Spleen (tissue), 11 donors: Measurements from ENCODE around the gene FAM117A. TPM values are rescaled to one million over a fixed set of nuclear protein-coding genes. Genes with fewer than 3 reads are reported as not detected.
A peak's percentile ranks its signal among the peaks of the same experiment; 100 is the strongest.

Experiments used
- DNase-seq: peaks from one replicate; pipeline ENCODE4 v3.0.0-alpha.2; 2020
- H3K27ac ChIP-seq, 8 donors: fragments of 200-600 bp; sonication (generic) in 7 of 8; 1 replicate in 4 of 8; 2 replicates in 4 of 8; pipeline versions ENCODE4 v1.5.0 to v1.8.0; 2016 to 2021; ENCODE audit warnings: inconsistent platforms in 4 of 8, mild to moderate bottlenecking in 4 of 8, moderate library complexity in 1 of 8
- H3K27me3 ChIP-seq, 7 donors: fragments of 200-600 bp; sonication (generic) in 6 of 7; replicated peaks in 1 of 7; 1 replicate in 4 of 7; 2 replicates in 3 of 7; pipeline versions ENCODE4 v1.5.0 to v1.8.0; 2016 to 2021; ENCODE audit warnings: inconsistent platforms in 3 of 7, mild to moderate bottlenecking in 1 of 7
- H3K36me3 ChIP-seq, 6 donors: fragments of 200-600 bp; sonication (generic) in 5 of 6; 1 replicate in 4 of 6; 2 replicates in 2 of 6; pipeline versions ENCODE4 v1.5.0 to v1.8.0; 2016 to 2021; ENCODE audit warnings: inconsistent platforms in 2 of 6
- H3K4me1 ChIP-seq, 6 donors: fragments of 200-600 bp; sonication (generic) in 5 of 6; 1 replicate in 3 of 6; 2 replicates in 3 of 6; pipeline versions ENCODE4 v1.5.0 to v1.8.0; 2016 to 2021; ENCODE audit warnings: inconsistent platforms in 3 of 6
- H3K4me3 ChIP-seq, 8 donors: fragments of 200-600 bp; sonication (generic) in 7 of 8; 1 replicate in 4 of 8; 2 replicates in 4 of 8; pipeline versions ENCODE4 v1.5.0 to v1.8.0; 2016 to 2021; ENCODE audit warnings: inconsistent platforms in 4 of 8, mild to moderate bottlenecking in 4 of 8, moderate library complexity in 2 of 8
- H3K9me3 ChIP-seq, 8 donors: fragments of 200-600 bp; sonication (generic) in 7 of 8; 1 replicate in 4 of 8; 2 replicates in 4 of 8; pipeline versions ENCODE4 v1.5.0 to v1.8.0; 2016 to 2021; ENCODE audit warnings: inconsistent platforms in 4 of 8
- POLR2A ChIP-seq, 3 donors: fragments of 450-650 bp; IDR thresholded peaks; one replicate each; pipeline ENCODE4 v1.5.1; 2017; ENCODE audit warnings: antibody characterized with exemption in 3 of 3, mild to moderate bottlenecking in 1 of 3
- POLR2AphosphoS5 ChIP-seq, 3 donors: sonication (generic); formaldehyde crosslinking; IDR thresholded peaks; one replicate each; pipeline ENCODE4 v1.5.1; 2017; ENCODE audit warnings: antibody characterized with exemption in 3 of 3
- WGBS, 5 donors: extraction: QIAGEN DNeasy Blood & Tissue Kit in 3 of 5; methylation state at CpG; one replicate each; pipeline versions ENCODE4 v1.1.5 to v1.1.7; 2013 to 2018; 5-methylcytosine and 5-hydroxymethylcytosine counted together
- intact Hi-C: fragments of 100-400 bp; cut with DNase I; formaldehyde crosslinking; loops from one replicate; pipeline ENCODE4 v1.15.0; 2023; ENCODE audit warnings: low total_unique reads
- polyA plus RNA-seq, 3 donors: library from polyadenylated mRNA; stranded (reverse); fragments of 200-250 nt; gene quantifications; one replicate each; pipeline ENCODE4 v1.2.1, GENCODE V29; 2013
- total RNA-seq, 7 donors: library from RNA; depleted of rRNA in 3 of 7; stranded (reverse); fragments of >200 nt in 3 of 7; fragmentation: NEBNext Ultra II Directional in 4 of 7; extraction: Animal tissue kit (Norgen Biotek cat#: 25700) in 4 of 7; gene quantifications; one replicate each; pipeline versions ENCODE4 v1.1.0 to v1.2.1, GENCODE V29; 2016 to 2021
- TF ChIP-seq, protein P1 (sequence below), 11 experiments: fragments of 200-600 bp in 7 of 11; fragments of 450-650 bp in 4 of 11; sonication (generic) in 4 of 11; IDR thresholded peaks in 8 of 11; conservative IDR thresholded peaks in 3 of 11; 1 replicate in 7 of 11; 2 replicates in 4 of 11; pipeline versions ENCODE4 v1.4.0 to v1.8.0; 2016 to 2021; ENCODE audit warnings: antibody characterized with exemption in 11 of 11, inconsistent platforms in 4 of 11, mild to moderate bottlenecking in 1 of 11
- donor health status: healthy with polysubstance abuse.
- donor health status: DM: no; HTN: no; CAD: no; lungs with moderate emphysema.
- donor health status: DM: no; HTN: no; CAD: no.
- donor health status: Bipolar disorder and iron deficiency.
- donor health status: healthy.
- donor health status: DM: no; HTN: no; CAD: no.
- donor health status: DM: yes; HTN: yes; CAD: no.

Gene FAM117A
- total and polyA plus RNA-seq, 10 donors = 15.6 to 87.4 (median 47.4) TPM

DNA sequence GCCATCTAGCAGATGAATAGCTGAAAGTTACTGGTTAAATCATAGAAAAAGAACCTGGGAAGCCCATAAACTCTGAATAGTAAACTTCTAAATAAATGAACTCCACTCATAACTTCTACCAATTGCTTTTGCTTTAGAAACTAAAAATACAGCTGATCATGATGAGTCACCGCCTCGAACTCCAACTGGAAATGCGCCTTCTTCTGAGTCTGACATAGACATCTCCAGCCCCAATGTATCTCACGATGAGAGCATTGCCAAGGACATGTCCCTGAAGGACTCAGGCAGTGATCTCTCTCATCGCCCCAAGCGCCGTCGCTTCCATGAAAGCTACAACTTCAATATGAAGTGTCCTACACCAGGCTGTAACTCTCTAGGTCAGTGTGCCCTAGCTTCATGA is 34.3 kb upstream of the FAM117A start:
- Histone ChIP-seq H3K27me3 (no peaks in the 10 kb centered on the region), H3K36me3 (peaks cover 17 to 100% (median 84%) of the 10 kb centered on the region in 6 donors), H3K4me1 (peaks cover 9 to 82% (median 35%) of the 10 kb centered on the region in 6 donors), H3K9me3 (no peaks in the 10 kb centered on the region), H3K27ac (no peak overlapping the region), H3K4me3 (no peak overlapping the region)
- no peak for DNase-seq
- TF ChIP-seq POLR2A (IDR thresholded peaks at IDR 0.05) (no peak), POLR2AphosphoS5 (IDR thresholded peaks at IDR 0.05) (no peak)
- TF ChIP-seq, protein P1, sequence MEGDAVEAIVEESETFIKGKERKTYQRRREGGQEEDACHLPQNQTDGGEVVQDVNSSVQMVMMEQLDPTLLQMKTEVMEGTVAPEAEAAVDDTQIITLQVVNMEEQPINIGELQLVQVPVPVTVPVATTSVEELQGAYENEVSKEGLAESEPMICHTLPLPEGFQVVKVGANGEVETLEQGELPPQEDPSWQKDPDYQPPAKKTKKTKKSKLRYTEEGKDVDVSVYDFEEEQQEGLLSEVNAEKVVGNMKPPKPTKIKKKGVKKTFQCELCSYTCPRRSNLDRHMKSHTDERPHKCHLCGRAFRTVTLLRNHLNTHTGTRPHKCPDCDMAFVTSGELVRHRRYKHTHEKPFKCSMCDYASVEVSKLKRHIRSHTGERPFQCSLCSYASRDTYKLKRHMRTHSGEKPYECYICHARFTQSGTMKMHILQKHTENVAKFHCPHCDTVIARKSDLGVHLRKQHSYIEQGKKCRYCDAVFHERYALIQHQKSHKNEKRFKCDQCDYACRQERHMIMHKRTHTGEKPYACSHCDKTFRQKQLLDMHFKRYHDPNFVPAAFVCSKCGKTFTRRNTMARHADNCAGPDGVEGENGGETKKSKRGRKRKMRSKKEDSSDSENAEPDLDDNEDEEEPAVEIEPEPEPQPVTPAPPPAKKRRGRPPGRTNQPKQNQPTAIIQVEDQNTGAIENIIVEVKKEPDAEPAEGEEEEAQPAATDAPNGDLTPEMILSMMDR (IDR thresholded peaks at IDR 0.05 in 8 of 11, conservative IDR thresholded peaks at IDR 0.05 in 3 of 11) = no peak
- WGBS, 5 donors = 90 to 95% (median 92%) methylated on average over 8 of the region's 8 CpGs
- intact Hi-C loops = loop anchor here (10.0 kb wide), 1 partner anchor 47 kb away; the partner anchor contains the start of gene TAC4

DNA sequence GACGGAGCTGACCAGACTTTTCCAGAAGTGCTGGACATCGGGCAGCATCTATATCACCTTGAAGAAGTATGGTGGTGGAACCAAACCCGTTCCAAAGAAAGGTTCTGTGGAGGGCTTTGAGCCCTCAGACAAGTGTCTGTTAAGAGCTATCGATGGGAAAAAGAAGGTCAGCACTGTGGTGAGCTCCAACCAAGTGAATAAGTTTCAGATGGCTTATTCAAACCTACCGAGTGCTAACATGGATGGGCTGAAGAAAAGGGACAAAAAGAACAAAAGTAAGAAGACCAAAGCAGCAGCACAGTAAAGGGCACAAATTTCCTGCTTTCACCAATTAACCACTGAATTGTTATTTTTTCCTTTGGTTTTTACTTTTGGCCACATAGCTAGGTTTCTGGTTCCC is 31.4 kb upstream of the FAM117A start:
- TF ChIP-seq, protein P1 (IDR thresholded peaks at IDR 0.05 in 8 of 11, conservative IDR thresholded peaks at IDR 0.05 in 3 of 11) = no peak
- no peak for TF ChIP-seq POLR2AphosphoS5 (IDR thresholded peaks at IDR 0.05)
- no peak for TF ChIP-seq POLR2A (IDR thresholded peaks at IDR 0.05)
- intact Hi-C loops = loop anchor here (10.0 kb wide), 1 partner anchor 49 kb away; the partner anchor contains the start of gene TAC4

DNA sequence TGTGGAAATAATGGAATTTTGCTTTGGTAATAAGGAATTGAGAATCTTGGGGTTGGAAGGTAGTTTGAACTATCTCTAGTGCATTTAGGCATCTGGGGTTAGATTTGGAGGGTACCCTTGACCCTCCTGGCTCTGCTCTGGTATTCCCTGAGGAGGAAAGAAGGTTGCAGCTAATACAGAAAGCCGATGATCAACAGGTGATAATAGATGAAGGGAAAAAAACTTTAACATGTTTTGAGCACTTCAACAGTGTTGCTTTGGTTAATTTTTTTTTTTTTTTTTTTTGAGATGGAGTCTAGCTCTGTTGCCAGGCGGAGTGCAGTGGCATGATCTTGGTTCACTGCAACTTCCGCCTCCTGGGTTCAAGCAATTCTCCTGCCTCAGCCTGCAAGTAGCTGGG is 29.4 kb upstream of the FAM117A start:
- intact Hi-C loops = loop anchor here (10.0 kb wide), 1 partner anchor 51 kb away; the partner anchor contains the start of gene TAC4
- 87 to 96% (median 92%) methylated on average over 3 of the region's 3 CpGs for WGBS, 5 donors
- peaks cover 29 to 85% (median 66%) of the 10 kb centered on the region in 6 donors for H3K4me1 ChIP-seq
- no peak overlapping the region for H3K27ac ChIP-seq
- no peaks in the 10 kb centered on the region for H3K27me3 ChIP-seq
- no peaks in the 10 kb centered on the region for H3K9me3 ChIP-seq
- TF ChIP-seq POLR2AphosphoS5 (IDR thresholded peaks at IDR 0.05) (no peak), POLR2A (IDR thresholded peaks at IDR 0.05) (no peak)
- TF ChIP-seq, protein P1 (IDR thresholded peaks at IDR 0.05 in 8 of 11, conservative IDR thresholded peaks at IDR 0.05 in 3 of 11) = no peak
- DNase-seq = no peak
- no peak overlapping the region for H3K4me3 ChIP-seq
- peaks cover 15 to 86% (median 62%) of the 10 kb centered on the region in 6 donors for H3K36me3 ChIP-seq

More for the DNA sequence above, 31.4 kb upstream of the FAM117A start:
- H3K4me1 ChIP-seq = peaks cover 18 to 86% (median 55%) of the 10 kb centered on the region in 6 donors
- no peaks in the 10 kb centered on the region for H3K9me3 ChIP-seq
- no peak overlapping the region for H3K4me3 ChIP-seq
- no peak for DNase-seq
- 71 to 88% (median 83%) methylated on average over 5 of the region's 5 CpGs for WGBS, 5 donors
- H3K27ac ChIP-seq = no peak overlapping the region
- H3K36me3 ChIP-seq = peaks cover 17 to 100% (median 83%) of the 10 kb centered on the region in 6 donors
- no peaks in the 10 kb centered on the region for H3K27me3 ChIP-seq

DNA sequence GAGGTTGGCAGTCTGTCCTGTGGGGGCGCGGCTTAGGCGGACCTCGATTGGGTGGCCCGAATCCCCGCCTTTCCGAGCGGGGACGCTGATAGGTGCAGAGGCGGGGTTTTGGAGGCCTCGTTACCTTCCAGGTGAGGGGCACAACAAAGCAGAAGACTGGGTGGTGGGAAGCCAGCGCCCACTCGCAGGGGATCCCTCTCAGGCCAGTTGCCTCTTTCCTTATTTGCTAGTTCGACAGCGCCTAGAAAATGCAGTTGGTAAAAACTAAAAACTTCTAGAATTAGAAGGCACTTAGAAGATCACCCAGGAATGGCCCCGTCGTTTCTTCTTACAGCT is 25.3 kb upstream of the FAM117A start:
- TF ChIP-seq POLR2A (IDR thresholded peaks at IDR 0.05) (no peak), POLR2AphosphoS5 (IDR thresholded peaks at IDR 0.05) (no peak)
- TF ChIP-seq, protein P1 (IDR thresholded peaks at IDR 0.05 in 8 of 11, conservative IDR thresholded peaks at IDR 0.05 in 3 of 11) = no peak
- Histone ChIP-seq H3K27me3 (no peaks in the 10 kb centered on the region), H3K9me3 (no peaks in the 10 kb centered on the region), H3K4me3 (peak overlapping the region; percentile 24 to 95 (median 91)), H3K36me3 (peaks cover 5 to 45% (median 27%) of the 10 kb centered on the region in 6 donors), H3K27ac (peak overlapping the region in 6 of 8 donors; percentile 29 to 100 (median 98)), H3K4me1 (peaks cover 26 to 64% (median 58%) of the 10 kb centered on the region in 6 donors)
- WGBS, 5 donors = 3 to 11% (median 6%) methylated on average over 8 to 17 of the region's 17 CpGs
- intact Hi-C loops = loop anchor here (5.0 kb wide), 1 partner anchor 222 kb away; no protein-coding TSS in a partner anchor
- DNase-seq = no peak
